Karpas-422 (cell line): ENCODE measurements around the gene ZSCAN12. TPM values are rescaled to one million over a fixed set of nuclear protein-coding genes. Genes with fewer than 3 reads are reported as not detected.
"Not testable (repeated sequence)": the region's sequence is repeated elsewhere in the genome, so short reads cannot be mapped to it uniquely, and the experiment has no call there.

Experiments used
- DNase-seq: peaks from one replicate; pipeline ENCODE4 v3.0.0-alpha.2; 2015
- H2AFZ ChIP-seq: fragments of 200-600 bp; sonication (generic); 2 replicates; pipeline ENCODE4 v1.6.1; 2014; ENCODE audit warnings: antibody characterized with exemption, low read length, mixed read lengths
- H3K27ac ChIP-seq: fragments of 200-600 bp; sonication (generic); 2 replicates; pipeline ENCODE4 v1.5.1; 2014; ENCODE audit warnings: mild to moderate bottlenecking, low read length, moderate library complexity
- H3K27me3 ChIP-seq: fragments of 200-600 bp; sonication (generic); 2 replicates; pipeline ENCODE4 v1.6.1; 2014; ENCODE audit warnings: low read length, mixed read lengths
- H3K36me3 ChIP-seq: fragments of 200-600 bp; sonication (generic); 2 replicates; pipeline ENCODE4 v1.6.1; 2014; ENCODE audit warnings: low read length, mixed read lengths; ENCODE audit not compliant: insufficient read depth
- H3K4me1 ChIP-seq: fragments of 200-600 bp; sonication (generic); 2 replicates; pipeline ENCODE4 v1.6.1; 2014; ENCODE audit warnings: mild to moderate bottlenecking, low read length, mixed read lengths
- H3K4me2 ChIP-seq: fragments of 200-600 bp; sonication (generic); 2 replicates; pipeline ENCODE4 v1.6.1; 2014; ENCODE audit warnings: low read length, low read depth, mild to moderate bottlenecking; ENCODE audit not compliant: poor library complexity, severe bottlenecking
- H3K4me3 ChIP-seq: fragments of 200-600 bp; sonication (generic); 2 replicates; pipeline ENCODE4 v1.5.1; 2014; ENCODE audit warnings: mild to moderate bottlenecking, antibody characterized with exemption, low read length, mixed read lengths
- H3K79me2 ChIP-seq: fragments of 200-600 bp; sonication (generic); 2 replicates; pipeline ENCODE4 v1.6.1; 2014; ENCODE audit warnings: mild to moderate bottlenecking, low read length, mixed read lengths
- H3K9ac ChIP-seq: fragments of 200-600 bp; sonication (generic); 2 replicates; pipeline ENCODE4 v1.6.0; 2014; ENCODE audit warnings: low read length
- H3K9me2 ChIP-seq: fragments of 200-600 bp; sonication (generic), shearing (Covaris generic); replicated peaks from 2 replicates; pipeline ENCODE4 v1.6.0; 2014; ENCODE audit warnings: mild to moderate bottlenecking, low read length, moderate library complexity; ENCODE audit not compliant: insufficient read depth
- H3K9me3 ChIP-seq: fragments of 300-700, 200-600 bp; sonication (generic); 2 replicates; pipeline ENCODE4 v1.6.1; 2014; ENCODE audit warnings: low read length, mixed read lengths
- H4K20me1 ChIP-seq: fragments of 200-600 bp; sonication (generic); 2 replicates; pipeline ENCODE4 v1.6.1; 2014; ENCODE audit warnings: mild to moderate bottlenecking, antibody characterized with exemption, low read length, low read depth; ENCODE audit not compliant: insufficient read depth
- total RNA-seq: library from RNA; depleted of rRNA; stranded (reverse); fragments of >200 nt; shearing (Covaris generic); gene quantifications from 2 replicates; pipeline ENCODE4 v1.2.3, GENCODE V29; 2014; ENCODE audit warnings: low replicate concordance

Gene ZSCAN12
- total RNA-seq, 1 experiment from 2014 or later, result 9.3 TPM

- Histone ChIP-seq H3K4me2 (no peak overlapping the region), H4K20me1 (no peaks in the 10 kb centered on the region), H3K79me2 (no peaks in the 10 kb centered on the region), H3K27ac (no peak overlapping the region), H3K9me3 (no peaks in the 10 kb centered on the region), H2AFZ (peak overlapping the region; percentile 2; the same call in 1 of the 2 replicates), H3K9ac (no peak overlapping the region), H3K9me2 (no peaks in the 10 kb centered on the region), H3K27me3 (no peaks in the 10 kb centered on the region), H3K4me1 (peaks cover 19% of the 10 kb centered on the region), H3K4me3 (no peak overlapping the region), H3K36me3 (no peaks in the 10 kb centered on the region)
- no peak for DNase-seq
Measured at GRCh38 chr6:28371280-28371679, 28.3 kb downstream of the ZSCAN12 start.

- Histone ChIP-seq H3K4me2 (no peak overlapping the region), H2AFZ (no peak overlapping the region), H3K27ac (no peak overlapping the region), H4K20me1 (no peaks in the 10 kb centered on the region), H3K9me2 (no peaks in the 10 kb centered on the region), H3K27me3 (no peaks in the 10 kb centered on the region), H3K79me2 (no peaks in the 10 kb centered on the region), H3K36me3 (no peaks in the 10 kb centered on the region), H3K4me3 (no peak overlapping the region), H3K9me3 (no peaks in the 10 kb centered on the region), H3K9ac (no peak overlapping the region), H3K4me1 (peaks cover 19% of the 10 kb centered on the region)
- DNase-seq, result no peak
Measured at GRCh38 chr6:28370440-28370839, 29.1 kb downstream of the ZSCAN12 start.

GRCh38 chr6:28369463-28369862 lies 30.1 kb downstream of the ZSCAN12 start:
- Histone ChIP-seq H4K20me1 (no peaks in the 10 kb centered on the region), H3K4me2 (no peak overlapping the region), H3K9me2 (no peaks in the 10 kb centered on the region), H3K36me3 (no peaks in the 10 kb centered on the region), H3K27ac (no peak overlapping the region), H3K4me1 (peaks cover 19% of the 10 kb centered on the region), H3K9me3 (no peaks in the 10 kb centered on the region), H3K79me2 (no peaks in the 10 kb centered on the region), H3K4me3 (no peak overlapping the region), H3K27me3 (no peaks in the 10 kb centered on the region), H3K9ac (no peak overlapping the region), H2AFZ (no peak overlapping the region)
- DNase-seq, result no peak

GRCh38 chr6:28368522-28368921 lies 31.0 kb downstream of the ZSCAN12 start:
- Histone ChIP-seq H3K36me3 (no peaks in the 10 kb centered on the region), H3K9ac (0 out of 2 replicates have a peak overlapping the region, but pooled peaks have one; percentile 21), H2AFZ (0 out of 2 replicates have a peak overlapping the region, but pooled peaks have one; percentile 2), H3K9me2 (no peaks in the 10 kb centered on the region), H3K79me2 (no peaks in the 10 kb centered on the region), H3K4me1 (peaks cover 19% of the 10 kb centered on the region), H4K20me1 (no peaks in the 10 kb centered on the region), H3K9me3 (no peaks in the 10 kb centered on the region), H3K4me3 (0 out of 2 replicates have a peak overlapping the region, but pooled peaks have one; percentile 31), H3K27ac (peak overlapping the region; percentile 72), H3K4me2 (peak overlapping the region; percentile 47), H3K27me3 (no peaks in the 10 kb centered on the region)
- DNase-seq, result peak; percentile 80

- not testable (repeated sequence) for H3K36me3 ChIP-seq, H3K9me3 ChIP-seq, H4K20me1 ChIP-seq, H3K9ac ChIP-seq, H3K4me3 ChIP-seq, H3K4me2 ChIP-seq, DNase-seq, H3K27ac ChIP-seq, H2AFZ ChIP-seq, H3K9me2 ChIP-seq, H3K79me2 ChIP-seq, H3K27me3 ChIP-seq
- peaks cover 12% of the 10 kb centered on the region for H3K4me1 ChIP-seq
Measured at GRCh38 chr6:28365590-28365989, 34.0 kb downstream of the ZSCAN12 start.

- Histone ChIP-seq H3K9me3 (no peaks in the 10 kb centered on the region), H3K4me2 (no peak overlapping the region), H3K36me3 (0 out of 2 replicates have a peak, but pooled peaks cover 3% of the 10 kb centered on the region), H3K9me2 (no peaks in the 10 kb centered on the region), H2AFZ (no peak overlapping the region), H3K4me3 (no peak overlapping the region), H3K27ac (no peak overlapping the region), H3K4me1 (peaks cover 3% of the 10 kb centered on the region), H4K20me1 (no peaks in the 10 kb centered on the region), H3K27me3 (no peaks in the 10 kb centered on the region), H3K9ac (no peak overlapping the region), H3K79me2 (no peaks in the 10 kb centered on the region; the same call in 1 of the 2 replicates)
- no peak for DNase-seq
Measured at GRCh38 chr6:28360961-28361360, 38.6 kb downstream of the ZSCAN12 start.

GRCh38 chr6:28359562-28359961 lies 40.0 kb downstream of the ZSCAN12 start:
- H3K27me3 ChIP-seq, H3K4me3 ChIP-seq, H2AFZ ChIP-seq, H3K27ac ChIP-seq, H3K79me2 ChIP-seq, H4K20me1 ChIP-seq, H3K9me3 ChIP-seq, H3K4me2 ChIP-seq, H3K9me2 ChIP-seq, H3K9ac ChIP-seq, H3K36me3 ChIP-seq: not testable (repeated sequence)
- H3K4me1 ChIP-seq, result peaks cover 14% of the 10 kb centered on the region
- DNase-seq, result peak; percentile 26

- Histone ChIP-seq H3K4me3 (no peak overlapping the region), H3K9me3 (no peaks in the 10 kb centered on the region), H3K27me3 (no peaks in the 10 kb centered on the region), H3K79me2 (peaks cover 16% of the 10 kb centered on the region), H3K36me3 (0 out of 2 replicates have a peak, but pooled peaks cover 3% of the 10 kb centered on the region), H3K27ac (no peak overlapping the region), H3K9me2 (no peaks in the 10 kb centered on the region), H3K9ac (no peak overlapping the region), H2AFZ (no peak overlapping the region), H3K4me1 (peaks cover 14% of the 10 kb centered on the region), H3K4me2 (no peak overlapping the region), H4K20me1 (no peaks in the 10 kb centered on the region)
- no peak for DNase-seq
Measured at GRCh38 chr6:28357036-28357435, 42.5 kb downstream of the ZSCAN12 start.

- H3K9me3 ChIP-seq, result no peaks in the 10 kb centered on the region
- peaks cover 20% of the 10 kb centered on the region for H3K79me2 ChIP-seq
- no peak for DNase-seq
- H4K20me1 ChIP-seq, result no peaks in the 10 kb centered on the region
- peaks cover 15% of the 10 kb centered on the region for H3K4me1 ChIP-seq
- no peaks in the 10 kb centered on the region for H3K27me3 ChIP-seq
- H3K9ac ChIP-seq, result peak overlapping the region; percentile 69; the same call in 1 of the 2 replicates
- no peaks in the 10 kb centered on the region for H3K9me2 ChIP-seq
- H3K4me3 ChIP-seq, result no peak overlapping the region; the same call in 1 of the 2 replicates
- H3K4me2 ChIP-seq, result peak overlapping the region; percentile 89
- H3K36me3 ChIP-seq, result 0 out of 2 replicates have a peak, but pooled peaks cover 3% of the 10 kb centered on the region
- no peak overlapping the region for H3K27ac ChIP-seq
- H2AFZ ChIP-seq, result no peak overlapping the region
Measured at GRCh38 chr6:28356666-28357020, 42.9 kb downstream of the ZSCAN12 start.
